Colonic mucosa (tissue), 4 donors: ENCODE data around the gene SNORC. TPM values are rescaled to one million over a fixed set of nuclear protein-coding genes. Genes with fewer than 3 reads are reported as not detected.

Source experiments
- DNase-seq: peaks from one replicate; pipeline ENCODE4 v3.0.0-alpha.2; 2020
- H3K27ac ChIP-seq: fragments of 200-600 bp; one replicate; pipeline ENCODE4 v1.8.0; 2021
- H3K27me3 ChIP-seq: fragments of 200-600 bp; one replicate; pipeline ENCODE4 v1.8.0; 2021
- H3K36me3 ChIP-seq: fragments of 200-600 bp; one replicate; pipeline ENCODE4 v1.8.0; 2021
- H3K4me1 ChIP-seq: fragments of 200-600 bp; one replicate; pipeline ENCODE4 v1.8.0; 2021; ENCODE audit warnings: mild to moderate bottlenecking
- H3K4me3 ChIP-seq: fragments of 200-600 bp; one replicate; pipeline ENCODE4 v1.8.0; 2021
- H3K9ac ChIP-seq, 2 donors: one replicate each; pipeline ENCODE4 v1.7.0; 2013; ENCODE audit warnings: control low read depth in 2 of 2, low read depth in 2 of 2, low read length in 2 of 2
- H3K9me3 ChIP-seq: fragments of 200-600 bp; one replicate; pipeline ENCODE4 v1.8.0; 2021
- CTCF ChIP-seq: fragments of 200-600 bp; IDR thresholded peaks from one replicate; pipeline ENCODE4 v1.8.0; 2022; ENCODE audit warnings: antibody characterized with exemption, mild to moderate bottlenecking
- intact Hi-C: fragments of 100-400 bp; cut with DNase I; formaldehyde crosslinking; loops from one replicate; pipeline ENCODE4 v1.14.1; 2022
- total RNA-seq, 2 donors: library from RNA; stranded (reverse); fragmentation: NEBNext Ultra II Directional in 1 of 2; extraction: Animal tissue kit (Norgen Biotek cat#: 25700) in 1 of 2; gene quantifications; one replicate each; pipeline ENCODE4 v1.2.1, GENCODE V29; 2021
- donor health status: healthy.
- donor health status: DM: no; HTN: no; CAD: no.
- donor health status: DM: no; HTN: no; CAD: no.

Gene SNORC
- total RNA-seq, 2 donors from 2014 or later = 39.6 to 67.5 TPM

GRCh38 chr2:232888099-232888836 is 18.2 kb downstream of the SNORC start:
- no peaks in the 10 kb centered on the region for H3K36me3 ChIP-seq
- H3K27ac ChIP-seq = no peak overlapping the region
- TF ChIP-seq CTCF = no peak
- H3K9ac ChIP-seq = no peak overlapping the region
- intact Hi-C loops = no loop called here
- no peaks in the 10 kb centered on the region for H3K4me1 ChIP-seq
- no peak for DNase-seq
- no peak overlapping the region for H3K4me3 ChIP-seq
- no peaks in the 10 kb centered on the region for H3K9me3 ChIP-seq
- H3K27me3 ChIP-seq = no peaks in the 10 kb centered on the region

DNA sequence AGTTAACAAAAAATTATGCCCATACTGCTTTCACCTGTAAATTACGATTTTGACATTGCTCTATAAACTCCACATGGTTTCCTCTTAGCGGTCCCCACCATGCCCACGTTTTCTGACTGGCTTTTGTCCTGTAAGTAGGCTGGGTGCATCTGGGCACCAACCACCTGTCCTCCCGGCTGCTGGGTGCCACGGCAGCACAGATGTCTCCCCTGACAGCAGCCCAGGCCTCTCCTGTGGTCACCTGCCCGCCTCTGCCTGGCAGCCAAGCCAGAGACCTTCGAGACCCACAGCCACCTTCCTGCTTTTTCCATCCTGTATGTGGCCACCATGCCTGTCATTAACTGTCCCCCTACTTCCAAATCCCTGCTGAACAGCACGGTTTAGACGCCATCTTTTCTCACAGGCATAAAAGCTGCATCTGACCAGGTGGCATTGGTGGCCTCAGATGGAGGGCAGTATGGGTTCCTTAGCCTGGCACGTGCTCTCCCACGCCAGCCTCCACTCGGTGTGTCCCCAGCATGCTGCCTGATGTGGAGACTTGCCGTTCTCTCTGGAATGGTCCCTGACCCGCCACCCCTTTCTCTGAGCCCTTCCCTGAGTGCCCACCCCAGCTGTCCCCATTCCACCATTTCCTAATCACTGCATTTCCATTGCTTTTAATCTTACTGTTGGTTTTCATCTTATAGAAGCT is 18.9 kb downstream of the SNORC start:
- Histone ChIP-seq H3K4me1 (no peaks in the 10 kb centered on the region), H3K27me3 (no peaks in the 10 kb centered on the region), H3K9ac (no peak overlapping the region), H3K36me3 (no peaks in the 10 kb centered on the region), H3K4me3 (no peak overlapping the region), H3K27ac (no peak overlapping the region), H3K9me3 (no peaks in the 10 kb centered on the region)
- intact Hi-C loops = no loop called here
- peak; percentile 13 for DNase-seq
- no peak for TF ChIP-seq CTCF

DNA sequence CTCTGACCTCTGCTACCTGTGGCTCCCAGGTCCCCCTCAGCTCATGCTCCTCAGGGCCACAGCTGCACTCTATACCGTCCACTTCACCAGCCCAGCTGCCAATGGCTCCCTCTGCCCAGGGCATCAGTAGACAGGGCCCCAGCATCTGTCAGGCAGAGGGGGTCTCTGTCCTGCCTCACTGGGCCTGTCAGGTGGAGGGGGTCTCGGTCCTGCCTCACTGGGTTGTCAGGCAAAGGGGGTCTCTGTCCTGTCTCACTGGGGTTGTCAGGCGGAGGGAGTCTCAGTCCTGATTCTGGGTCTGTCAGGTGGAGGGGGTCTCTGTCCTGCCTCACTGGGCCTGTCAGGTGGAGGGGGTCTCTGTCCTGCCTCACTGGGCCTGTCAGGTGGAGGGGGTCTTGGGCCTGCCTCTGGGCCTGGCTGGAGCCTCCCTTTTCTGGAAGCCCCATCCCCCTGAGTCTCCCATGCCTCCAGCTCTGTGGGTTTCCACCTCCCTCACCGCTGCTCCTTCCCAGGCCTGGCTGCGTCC is 19.9 kb downstream of the SNORC start:
- Histone ChIP-seq H3K4me3 (no peak overlapping the region), H3K36me3 (no peaks in the 10 kb centered on the region), H3K9ac (no peak overlapping the region), H3K9me3 (no peaks in the 10 kb centered on the region), H3K27ac (no peak overlapping the region), H3K27me3 (no peaks in the 10 kb centered on the region), H3K4me1 (no peaks in the 10 kb centered on the region)
- intact Hi-C loops = no loop called here
- no peak for DNase-seq
- no peak for TF ChIP-seq CTCF

GRCh38 chr2:232890536-232890895 is 20.5 kb downstream of the SNORC start:
- Histone ChIP-seq H3K36me3 (no peaks in the 10 kb centered on the region), H3K9me3 (no peaks in the 10 kb centered on the region), H3K27me3 (no peaks in the 10 kb centered on the region), H3K27ac (no peak overlapping the region), H3K4me3 (no peak overlapping the region), H3K4me1 (no peaks in the 10 kb centered on the region), H3K9ac (no peak overlapping the region)
- no peak for DNase-seq
- TF ChIP-seq CTCF = no peak
- intact Hi-C loops = no loop called here

DNA sequence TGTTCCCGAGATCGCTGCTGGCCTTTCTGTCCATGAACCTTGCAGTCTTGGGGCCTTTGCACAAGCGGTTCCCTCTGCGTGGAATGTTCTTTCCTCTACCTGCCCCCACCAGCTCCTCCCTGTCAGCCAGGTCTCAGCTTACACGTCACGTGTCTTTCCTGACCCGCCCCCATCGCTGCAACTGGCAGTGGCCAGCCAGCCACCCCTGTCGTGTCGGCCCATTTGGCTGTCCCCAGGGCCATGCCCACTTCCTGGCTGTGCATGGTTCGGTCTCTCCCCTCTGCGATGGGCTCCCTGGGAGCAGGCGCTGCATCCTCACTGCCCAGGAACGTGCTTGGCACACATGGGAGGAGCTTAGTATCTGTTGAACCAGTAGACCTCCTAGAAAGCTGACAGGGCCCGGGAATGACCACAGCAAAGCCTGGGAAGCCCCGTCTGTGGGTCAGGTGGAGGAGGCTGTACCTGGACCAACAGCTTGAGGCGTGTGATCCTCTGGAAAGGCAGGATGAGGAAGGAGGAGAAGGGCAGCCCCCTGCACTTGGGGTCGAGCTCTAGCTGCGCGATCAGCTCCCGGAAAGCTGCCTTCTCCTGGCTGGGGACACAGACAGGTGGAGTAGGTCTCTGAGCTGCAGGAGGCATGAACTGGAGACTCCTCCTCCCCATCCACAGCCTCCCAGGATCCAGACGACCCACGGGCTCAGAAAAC is 21.0 kb downstream of the SNORC start:
- intact Hi-C loops = no loop called here
- DNase-seq = no peak
- H3K27ac ChIP-seq = no peak overlapping the region
- H3K4me3 ChIP-seq = no peak overlapping the region
- no peaks in the 10 kb centered on the region for H3K27me3 ChIP-seq
- TF ChIP-seq CTCF = no peak
- no peaks in the 10 kb centered on the region for H3K9me3 ChIP-seq
- H3K4me1 ChIP-seq = no peaks in the 10 kb centered on the region
- H3K9ac ChIP-seq = no peak overlapping the region
- no peaks in the 10 kb centered on the region for H3K36me3 ChIP-seq
